Measurements from ENCODE around the gene MAP2K7.

Gene MAP2K7

DNA sequence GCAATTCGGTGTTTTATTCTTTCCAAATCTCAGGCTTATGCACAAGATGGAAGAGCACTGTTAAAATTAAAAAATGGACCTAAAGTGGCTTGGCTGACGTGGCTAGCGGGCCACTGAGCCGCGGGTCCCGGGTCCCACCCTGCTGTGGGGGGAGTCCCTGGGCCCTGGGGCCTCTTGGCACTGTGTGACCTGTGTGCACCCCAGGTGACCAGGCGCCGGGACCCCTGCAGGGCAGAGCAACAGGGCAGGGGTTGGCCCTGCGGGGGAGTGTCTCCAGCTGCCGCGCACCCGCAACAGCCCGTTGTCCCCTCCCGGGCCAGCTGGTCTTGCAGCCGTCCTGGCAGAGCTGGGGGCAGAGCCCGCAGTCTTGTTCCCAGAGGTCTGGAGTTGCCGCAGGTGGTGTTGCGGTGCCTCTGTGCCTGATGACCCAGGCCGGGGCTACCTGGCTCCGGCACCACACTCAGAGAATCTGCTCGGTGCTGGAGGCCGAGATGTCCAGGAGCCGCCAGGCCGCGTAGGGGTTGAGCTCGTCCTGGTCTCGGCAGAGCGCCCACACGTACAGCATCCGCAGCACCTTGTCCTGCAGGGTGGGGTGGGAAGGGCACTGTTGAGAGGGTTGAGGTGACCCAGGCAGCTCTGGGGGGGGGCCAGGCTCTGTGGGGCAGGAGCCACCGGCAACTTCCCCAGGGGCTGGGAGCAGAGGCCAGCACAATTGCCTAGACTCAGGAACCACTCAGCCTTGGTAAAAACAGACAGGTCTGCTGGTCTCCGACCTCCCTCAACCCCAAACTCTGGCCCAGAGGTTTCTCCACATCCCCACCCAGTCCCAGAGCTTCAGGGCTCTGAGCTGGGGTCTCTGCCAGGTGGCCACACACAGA, 23.3 kb downstream of the MAP2K7 start (continued):
- TF ChIP-seq ZNF626 (tag by site-specific recombination; IDR thresholded peaks at IDR 0.05): no peak
- TF ChIP-seq, protein P1, sequence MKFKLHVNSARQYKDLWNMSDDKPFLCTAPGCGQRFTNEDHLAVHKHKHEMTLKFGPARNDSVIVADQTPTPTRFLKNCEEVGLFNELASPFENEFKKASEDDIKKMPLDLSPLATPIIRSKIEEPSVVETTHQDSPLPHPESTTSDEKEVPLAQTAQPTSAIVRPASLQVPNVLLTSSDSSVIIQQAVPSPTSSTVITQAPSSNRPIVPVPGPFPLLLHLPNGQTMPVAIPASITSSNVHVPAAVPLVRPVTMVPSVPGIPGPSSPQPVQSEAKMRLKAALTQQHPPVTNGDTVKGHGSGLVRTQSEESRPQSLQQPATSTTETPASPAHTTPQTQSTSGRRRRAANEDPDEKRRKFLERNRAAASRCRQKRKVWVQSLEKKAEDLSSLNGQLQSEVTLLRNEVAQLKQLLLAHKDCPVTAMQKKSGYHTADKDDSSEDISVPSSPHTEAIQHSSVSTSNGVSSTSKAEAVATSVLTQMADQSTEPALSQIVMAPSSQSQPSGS (tag by site-specific recombination; IDR thresholded peaks at IDR 0.05; ENCODE audit: low read depth): no peak
- TF ChIP-seq, protein P2, sequence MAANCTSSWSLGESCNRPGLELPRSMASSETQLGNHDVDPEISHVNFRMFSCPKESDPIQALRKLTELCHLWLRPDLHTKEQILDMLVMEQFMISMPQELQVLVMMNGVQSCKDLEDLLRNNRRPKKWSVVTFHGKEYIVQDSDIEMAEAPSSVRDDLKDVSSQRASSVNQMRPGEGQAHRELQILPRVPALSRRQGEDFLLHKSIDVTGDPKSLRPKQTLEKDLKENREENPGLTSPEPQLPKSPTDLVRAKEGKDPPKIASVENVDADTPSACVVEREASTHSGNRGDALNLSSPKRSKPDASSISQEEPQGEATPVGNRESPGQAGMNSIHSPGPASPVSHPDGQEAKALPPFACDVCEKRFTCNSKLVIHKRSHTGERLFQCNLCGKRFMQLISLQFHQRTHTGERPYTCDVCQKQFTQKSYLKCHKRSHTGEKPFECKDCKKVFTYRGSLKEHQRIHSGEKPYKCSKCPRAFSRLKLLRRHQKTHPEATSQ (tag by site-specific recombination; IDR thresholded peaks at IDR 0.05): no peak
- no peak for TF ChIP-seq EGR2 (tag by site-specific recombination; IDR thresholded peaks at IDR 0.05; ENCODE audit: low read depth)
- no peak for TF ChIP-seq ZNF394 (tag by site-specific recombination; IDR thresholded peaks at IDR 0.05; ENCODE audit: borderline replicate concordance)
- no peak for TF ChIP-seq ZNF324 (tag by site-specific recombination; IDR thresholded peaks at IDR 0.05)
- TF ChIP-seq RBAK (tag by site-specific recombination; IDR thresholded peaks at IDR 0.05): no peak
- TF ChIP-seq ZNF843 (tag by site-specific recombination; IDR thresholded peaks at IDR 0.05): no peak
- TF ChIP-seq BCL11B (tag by site-specific recombination; IDR thresholded peaks at IDR 0.05; ENCODE audit: low read depth): peak; percentile 18; the same call in 1 of the 2 replicates
- TF ChIP-seq, protein P3, sequence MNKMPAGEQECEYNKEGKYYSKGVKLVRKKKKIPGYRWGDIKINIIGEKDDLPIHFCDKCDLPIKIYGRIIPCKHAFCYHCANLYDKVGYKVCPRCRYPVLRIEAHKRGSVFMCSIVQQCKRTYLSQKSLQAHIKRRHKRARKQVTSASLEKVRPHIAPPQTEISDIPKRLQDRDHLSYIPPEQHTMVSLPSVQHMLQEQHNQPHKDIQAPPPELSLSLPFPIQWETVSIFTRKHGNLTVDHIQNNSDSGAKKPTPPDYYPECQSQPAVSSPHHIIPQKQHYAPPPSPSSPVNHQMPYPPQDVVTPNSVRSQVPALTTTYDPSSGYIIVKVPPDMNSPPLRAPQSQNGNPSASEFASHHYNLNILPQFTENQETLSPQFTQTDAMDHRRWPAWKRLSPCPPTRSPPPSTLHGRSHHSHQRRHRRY (tag by site-specific recombination; IDR thresholded peaks at IDR 0.05): no peak
- no peak for TF ChIP-seq ZNF274 (IDR thresholded peaks at IDR 0.05; ENCODE audit: low read length)
- TF ChIP-seq ZNF274 (tag by site-specific recombination; IDR thresholded peaks at IDR 0.05; ENCODE audit: borderline replicate concordance): no peak
- TF ChIP-seq, protein P4, sequence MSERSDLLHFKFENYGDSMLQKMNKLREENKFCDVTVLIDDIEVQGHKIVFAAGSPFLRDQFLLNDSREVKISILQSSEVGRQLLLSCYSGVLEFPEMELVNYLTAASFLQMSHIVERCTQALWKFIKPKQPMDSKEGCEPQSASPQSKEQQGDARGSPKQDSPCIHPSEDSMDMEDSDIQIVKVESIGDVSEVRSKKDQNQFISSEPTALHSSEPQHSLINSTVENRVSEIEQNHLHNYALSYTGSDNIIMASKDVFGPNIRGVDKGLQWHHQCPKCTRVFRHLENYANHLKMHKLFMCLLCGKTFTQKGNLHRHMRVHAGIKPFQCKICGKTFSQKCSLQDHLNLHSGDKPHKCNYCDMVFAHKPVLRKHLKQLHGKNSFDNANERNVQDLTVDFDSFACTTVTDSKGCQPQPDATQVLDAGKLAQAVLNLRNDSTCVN (tag by site-specific recombination; optimal IDR thresholded peaks at IDR 0.05): no peak
- TF ChIP-seq ZNF157 (tag by site-specific recombination; IDR thresholded peaks at IDR 0.05): no peak

DNA sequence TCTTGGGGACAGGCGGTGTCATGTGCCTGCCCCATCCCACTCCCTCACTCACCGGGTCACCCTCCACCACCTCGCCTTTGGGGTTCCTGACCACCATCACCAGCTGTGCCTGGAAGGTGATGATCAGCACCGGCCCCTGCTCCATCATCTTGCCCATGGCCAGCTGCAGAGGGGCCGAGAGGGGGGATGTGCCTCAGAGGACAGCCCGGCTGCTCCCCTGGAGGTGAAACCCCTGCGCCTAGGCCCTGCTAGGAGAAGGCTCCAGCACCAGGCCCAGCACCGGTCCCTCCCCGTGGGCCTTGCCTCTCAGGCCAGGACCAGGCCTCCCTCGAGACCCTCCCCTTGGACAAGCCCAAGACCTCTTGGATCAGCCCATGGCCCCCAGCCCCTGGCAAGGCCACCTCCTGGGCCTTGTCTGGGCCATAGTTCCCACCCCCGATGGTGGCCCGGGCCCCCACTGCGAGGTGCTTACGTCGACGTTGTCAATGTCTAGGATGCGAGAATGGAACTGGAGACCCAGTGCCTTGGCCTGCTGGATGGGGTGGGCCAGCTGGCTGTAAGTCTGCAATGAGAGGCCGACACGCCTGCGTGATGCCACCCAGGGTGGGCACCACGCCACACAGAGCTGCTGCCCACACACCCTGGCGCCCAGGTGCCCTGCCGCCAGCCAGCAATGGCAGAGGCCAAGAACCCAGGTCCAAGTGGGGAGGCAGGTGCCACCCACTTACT, 24.1 kb downstream of the MAP2K7 start:
- POLR2A ChIA-PET: interaction anchor here (0.7 to 5.8 kb wide), 5 partner anchors 10 to 75 kb away, joined by 3 to 60 read pairs (median 5); partner anchors contain the start of gene TIMM44
- H3K36me3 ChIP-seq (ENCODE audit: control insufficient read depth in 2 of 2, insufficient read depth in 1 of 2, low read length in 2 of 2): peaks cover 6 to 42% of the 10 kb centered on the region in 2 experiments; a peak in 2 of 3 replicates
- peaks cover 17% of the 10 kb centered on the region for H3K4me1 ChIP-seq (ENCODE audit: control insufficient read depth, insufficient read depth, low read length)
- H3K4me3 ChIP-seq (ENCODE audit: low read depth, low read length): no peak overlapping the region
- no peak overlapping the region for H3K27ac ChIP-seq (ENCODE audit: extremely low read depth, low read depth, low read length)
- CTCF ChIA-PET: interaction anchor here (0.7 to 3.5 kb wide), 5 partner anchors 16 to 1581 kb away, joined by 3 to 25 read pairs (median 4); partner anchors contain the start of gene TIMM44
- H3K9me3 ChIP-seq (ENCODE audit: control insufficient read depth, insufficient read depth, low read depth, low read length): no peaks in the 10 kb centered on the region
- TF ChIP-seq EGR2 (tag by site-specific recombination; IDR thresholded peaks at IDR 0.05; ENCODE audit: low read depth): peak; percentile 78
- TF ChIP-seq, protein P5, sequence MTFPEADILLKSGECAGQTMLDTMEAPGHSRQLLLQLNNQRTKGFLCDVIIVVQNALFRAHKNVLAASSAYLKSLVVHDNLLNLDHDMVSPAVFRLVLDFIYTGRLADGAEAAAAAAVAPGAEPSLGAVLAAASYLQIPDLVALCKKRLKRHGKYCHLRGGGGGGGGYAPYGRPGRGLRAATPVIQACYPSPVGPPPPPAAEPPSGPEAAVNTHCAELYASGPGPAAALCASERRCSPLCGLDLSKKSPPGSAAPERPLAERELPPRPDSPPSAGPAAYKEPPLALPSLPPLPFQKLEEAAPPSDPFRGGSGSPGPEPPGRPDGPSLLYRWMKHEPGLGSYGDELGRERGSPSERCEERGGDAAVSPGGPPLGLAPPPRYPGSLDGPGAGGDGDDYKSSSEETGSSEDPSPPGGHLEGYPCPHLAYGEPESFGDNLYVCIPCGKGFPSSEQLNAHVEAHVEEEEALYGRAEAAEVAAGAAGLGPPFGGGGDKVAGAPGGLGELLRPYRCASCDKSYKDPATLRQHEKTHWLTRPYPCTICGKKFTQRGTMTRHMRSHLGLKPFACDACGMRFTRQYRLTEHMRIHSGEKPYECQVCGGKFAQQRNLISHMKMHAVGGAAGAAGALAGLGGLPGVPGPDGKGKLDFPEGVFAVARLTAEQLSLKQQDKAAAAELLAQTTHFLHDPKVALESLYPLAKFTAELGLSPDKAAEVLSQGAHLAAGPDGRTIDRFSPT (tag by site-specific recombination; IDR thresholded peaks at IDR 0.05): peak; percentile 95
- TF ChIP-seq REPIN1 (tag by site-specific recombination; IDR thresholded peaks at IDR 0.05; ENCODE audit: low read depth): no peak
- no peak for TF ChIP-seq HOXD13 (CRISPR knock-in tag; IDR thresholded peaks at IDR 0.05; ENCODE audit: borderline replicate concordance)
- TF ChIP-seq, protein P6, sequence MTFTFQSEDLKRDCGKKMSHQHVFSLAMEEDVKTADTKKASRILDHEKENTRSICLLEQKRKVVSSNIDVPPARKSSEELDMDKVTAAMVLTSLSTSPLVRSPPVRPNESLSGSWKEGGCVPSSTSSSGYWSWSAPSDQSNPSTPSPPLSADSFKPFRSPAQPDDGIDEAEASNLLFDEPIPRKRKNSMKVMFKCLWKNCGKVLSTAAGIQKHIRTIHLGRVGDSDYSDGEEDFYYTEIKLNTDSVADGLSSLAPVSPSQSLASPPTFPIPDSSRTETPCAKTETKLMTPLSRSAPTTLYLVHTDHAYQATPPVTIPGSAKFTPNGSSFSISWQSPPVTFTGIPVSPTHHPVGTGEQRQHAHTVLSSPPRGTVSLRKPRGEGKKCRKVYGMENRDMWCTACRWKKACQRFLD (tag by site-specific recombination; IDR thresholded peaks at IDR 0.05): no peak
- no peak for TF ChIP-seq ZNF140 (tag by site-specific recombination; IDR thresholded peaks at IDR 0.05)
- TF ChIP-seq ZFHX2 (tag by site-specific recombination; conservative IDR thresholded peaks at IDR 0.05): peak; percentile 91
- TF ChIP-seq ZNF350 (tag by site-specific recombination; IDR thresholded peaks at IDR 0.05): no peak
- TF ChIP-seq ZNF423 (tag by site-specific recombination; IDR thresholded peaks at IDR 0.05): no peak
- TF ChIP-seq ZNF600 (tag by site-specific recombination; IDR thresholded peaks at IDR 0.05): no peak
- peak; percentile 36; the same call in 1 of the 2 replicates for TF ChIP-seq GLIS2 (tag by site-specific recombination; IDR thresholded peaks at IDR 0.05)
- TF ChIP-seq ZNF664 (tag by site-specific recombination; IDR thresholded peaks at IDR 0.05): no peak
- TF ChIP-seq YY2 (tag by site-specific recombination; IDR thresholded peaks at IDR 0.05): no peak

Data from HEK293 (cell line).